Dedifferentiated amniotic fluid mesenchymal stem cell (primary cell): ENCODE results near the gene STAT4.

ENCODE experiments used
- DNase-seq: peaks from one replicate; pipeline ENCODE4 v3.0.0-alpha.2; 2016; ENCODE audit errors: extremely low spot score

Gene STAT4

DNA sequence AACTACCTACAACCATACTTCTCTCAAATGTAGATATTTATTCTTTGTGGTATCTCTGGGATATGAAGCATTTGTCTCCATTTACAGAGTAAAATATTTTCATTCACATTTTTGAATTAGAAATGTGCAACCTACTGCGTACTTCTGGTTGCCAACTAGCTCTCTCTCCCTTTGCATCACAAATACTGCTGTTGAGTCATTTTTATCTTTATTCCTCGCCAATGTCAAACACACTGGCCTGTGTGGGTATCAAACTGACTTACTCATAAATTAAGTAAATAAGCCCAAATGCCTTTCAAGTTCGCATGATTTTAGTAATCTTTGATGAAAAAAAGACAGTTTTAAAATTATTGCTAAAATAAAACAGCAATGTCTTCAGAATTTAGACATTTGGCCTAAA, 67.3 kb downstream of the STAT4 start:
- DNase-seq: no peak

DNA sequence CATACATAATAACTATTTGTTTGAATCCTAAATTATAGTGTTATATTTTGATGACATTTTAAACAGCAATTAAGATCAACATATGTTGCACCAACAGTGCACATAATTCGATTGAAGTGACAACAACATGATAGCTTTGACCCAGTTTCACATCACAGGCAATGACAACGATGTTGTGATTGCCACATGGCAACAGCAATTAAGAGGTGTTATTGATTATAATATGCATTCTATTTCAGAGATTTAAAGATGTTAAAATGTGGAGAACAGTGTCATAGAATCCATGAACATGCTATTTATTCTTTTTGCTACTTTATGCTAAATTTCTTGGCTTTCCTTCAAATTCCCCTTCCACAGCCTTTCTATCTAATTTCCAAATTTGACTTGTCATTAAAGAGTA, 68.5 kb downstream of the STAT4 start:
- no peak for DNase-seq

DNA sequence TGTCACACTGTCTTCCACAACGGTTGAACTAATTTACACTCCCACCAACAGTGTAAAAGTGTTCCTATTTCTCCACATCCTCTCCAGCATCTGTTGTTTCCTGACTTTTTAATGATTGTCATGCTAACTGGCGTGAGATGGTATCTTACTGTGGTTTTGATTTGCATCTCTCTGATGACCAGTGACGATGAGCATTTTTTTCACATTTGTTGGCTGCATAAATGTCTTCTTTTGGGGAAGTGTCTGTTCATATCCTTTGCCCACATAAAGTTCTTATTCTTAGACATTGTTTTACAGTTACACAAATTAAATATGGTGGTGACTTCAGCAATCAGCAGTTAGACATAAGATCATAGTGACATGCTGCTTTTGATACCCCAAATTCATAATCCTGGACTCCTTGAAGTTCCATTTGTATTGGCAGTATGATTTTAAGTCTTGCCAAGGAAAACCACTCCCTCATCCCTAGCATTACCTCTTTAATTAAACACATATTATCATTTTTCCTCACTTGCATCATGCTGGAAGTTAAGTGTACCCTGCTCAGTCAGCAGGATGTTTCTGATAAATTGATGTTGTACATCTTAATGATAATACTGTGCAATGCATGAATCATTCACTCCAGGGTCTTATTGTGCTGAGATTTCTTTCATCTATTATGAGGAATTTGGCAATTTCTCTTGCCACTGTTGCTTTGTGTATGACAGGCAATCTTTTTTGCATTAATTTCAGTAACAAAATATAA, 69.2 kb downstream of the STAT4 start:
- DNase-seq: no peak

DNA sequence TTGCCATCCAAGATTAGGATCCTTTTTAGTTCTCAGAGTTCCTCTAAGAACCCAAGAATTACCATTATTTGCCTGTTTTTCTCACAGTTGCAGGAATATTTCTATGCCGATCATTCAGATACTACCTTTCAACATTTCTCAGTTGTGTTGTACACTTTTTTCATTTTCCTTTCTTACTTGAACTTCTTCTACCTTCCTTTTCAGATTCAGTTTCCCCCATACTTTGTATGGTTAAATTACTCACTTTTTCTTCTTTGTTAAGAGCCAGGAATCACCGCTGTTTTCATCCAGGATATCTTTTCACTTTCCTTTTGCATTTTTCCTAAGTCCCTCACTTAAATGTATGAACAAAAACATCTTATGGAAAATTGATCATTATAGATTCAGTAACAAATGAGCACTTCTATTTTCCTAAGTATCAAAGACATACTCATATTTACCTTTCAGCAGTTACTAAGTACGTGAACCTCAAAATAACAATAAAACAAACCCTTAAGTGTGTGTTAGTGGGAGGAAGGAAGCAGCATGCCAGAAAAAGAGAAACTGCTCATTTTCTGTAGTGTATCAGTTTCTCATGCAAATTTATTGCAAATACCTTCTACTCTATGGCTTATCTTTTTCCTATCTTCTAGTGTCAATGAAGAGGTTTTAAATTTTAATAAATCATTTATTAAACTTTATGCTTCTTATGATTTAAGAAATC, 72.5 kb downstream of the STAT4 start:
- DNase-seq: no peak

DNA sequence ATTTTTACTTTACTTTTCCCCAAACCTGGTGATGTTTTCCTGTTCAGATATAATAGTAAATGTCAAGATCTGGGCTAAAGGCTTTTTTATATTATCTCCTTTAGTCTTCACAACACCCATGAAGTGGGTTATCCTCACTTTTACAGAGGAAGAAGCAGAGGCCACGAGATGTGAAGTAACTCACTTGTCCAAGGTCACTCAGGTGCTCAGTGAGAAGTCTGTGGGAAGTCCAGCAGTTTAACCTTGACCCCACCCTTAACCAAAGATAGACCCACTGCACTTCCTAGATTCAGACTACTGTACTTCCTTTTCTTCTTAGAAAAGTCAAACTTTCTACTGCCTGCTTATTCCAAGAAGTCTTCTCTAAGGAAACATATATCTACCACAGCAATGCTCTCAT, 80.5 kb downstream of the STAT4 start:
- no peak for DNase-seq

DNA sequence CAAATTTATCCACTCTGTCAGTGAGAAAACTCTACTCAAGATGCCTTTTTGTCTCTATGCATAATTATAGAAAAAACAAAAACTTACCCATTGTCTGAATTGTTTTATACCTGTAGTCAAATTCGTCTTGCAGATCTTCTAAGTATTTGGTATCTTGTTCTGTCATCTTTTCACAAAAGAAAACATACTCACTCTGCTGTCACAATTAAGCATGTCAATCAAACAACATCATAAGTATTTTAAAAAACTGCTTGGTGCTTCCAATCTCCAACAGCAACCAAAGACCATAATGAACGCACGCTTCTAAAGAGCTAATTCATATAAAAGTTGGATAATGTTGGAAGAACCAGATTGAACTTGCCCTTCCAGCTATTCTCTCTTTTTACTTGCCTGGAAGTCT, 81.2 kb downstream of the STAT4 start:
- no peak for DNase-seq

DNA sequence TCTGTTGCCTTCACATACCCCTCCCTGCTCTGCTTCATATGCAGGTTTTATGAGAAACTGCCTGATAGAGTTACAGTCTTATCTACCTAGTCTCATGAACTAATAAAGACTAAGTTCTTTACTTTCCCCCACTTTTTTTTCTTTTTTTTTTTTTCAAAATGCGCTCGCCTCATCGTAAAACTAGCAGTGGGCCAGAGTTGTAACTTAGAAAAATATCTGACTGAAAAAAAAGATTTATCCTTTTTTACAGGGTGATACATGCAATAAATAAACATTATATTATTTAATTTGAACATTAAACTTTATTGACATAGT, 83.9 kb downstream of the STAT4 start:
- DNase-seq: no peak

DNA sequence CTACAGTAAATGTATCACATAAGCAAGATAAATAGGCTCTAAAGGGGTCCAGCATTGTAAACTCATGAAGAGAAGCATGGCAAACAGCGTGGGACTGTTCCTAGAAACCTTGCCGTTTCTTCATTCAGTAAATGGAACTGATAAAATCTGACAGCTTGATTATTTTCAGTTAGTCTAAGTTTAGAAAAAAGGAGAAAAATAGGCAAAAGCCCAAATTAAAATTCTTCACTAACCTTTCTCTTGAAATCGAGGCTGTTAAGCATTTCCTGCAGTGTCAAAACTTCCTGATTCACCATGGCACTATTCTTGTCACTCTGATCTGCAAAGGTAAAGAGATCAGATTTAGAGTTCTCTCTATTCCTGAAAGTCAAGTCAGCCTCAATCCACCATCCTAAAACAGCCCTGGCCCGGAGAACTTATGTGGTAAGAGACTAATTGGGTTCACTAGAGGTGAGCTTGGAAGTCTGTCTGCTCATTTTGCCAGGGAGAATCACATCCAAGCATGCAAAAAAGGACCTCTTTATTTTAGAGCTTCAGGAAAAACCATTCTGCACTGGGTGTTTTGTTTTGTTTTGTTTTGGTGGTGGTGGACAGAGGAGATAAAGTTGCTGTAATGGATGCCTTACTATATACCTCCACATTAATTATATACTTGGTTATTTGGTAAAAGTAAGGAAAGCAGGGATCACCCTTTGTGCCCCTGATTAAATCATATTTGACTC, 84.4 kb downstream of the STAT4 start:
- no peak for DNase-seq

DNA sequence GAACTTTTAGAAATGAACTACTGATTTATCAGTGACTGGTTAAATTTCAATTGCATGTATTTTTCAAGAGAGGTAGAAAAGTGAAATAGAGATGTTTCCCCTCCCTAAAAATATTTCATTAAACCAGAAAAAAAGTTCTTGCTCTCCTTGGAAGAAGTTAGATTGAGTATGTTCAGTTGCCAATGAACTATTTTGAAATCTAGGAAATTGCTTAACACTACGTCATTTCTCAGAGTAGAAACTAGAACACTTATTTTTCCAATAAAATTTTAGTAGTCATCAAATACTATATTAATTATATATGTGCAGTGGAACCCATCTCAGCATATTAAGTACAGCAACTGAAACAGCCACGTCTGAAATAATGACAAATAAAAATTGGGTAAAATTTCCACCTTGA, 85.0 kb downstream of the STAT4 start:
- no peak for DNase-seq

DNA sequence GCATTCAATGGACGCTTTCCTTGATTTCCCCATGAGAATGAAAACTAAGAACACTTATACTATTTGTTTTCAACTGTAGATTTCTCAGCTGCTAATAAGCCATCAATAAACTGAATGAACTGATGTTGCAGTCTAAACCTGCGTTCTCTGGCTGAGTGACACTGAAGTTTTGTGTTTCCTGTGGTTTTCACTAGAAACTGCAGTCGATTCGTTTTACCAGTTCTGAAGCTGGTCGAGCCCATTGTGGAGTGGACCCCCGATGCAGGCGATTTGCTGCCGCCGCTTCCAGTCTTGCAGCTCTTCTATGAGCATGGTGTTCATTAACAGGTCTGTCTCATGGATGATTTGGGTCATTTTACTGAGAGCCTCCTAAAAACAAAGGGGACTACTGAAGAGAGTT, 86.2 kb downstream of the STAT4 start:
- DNase-seq: no peak

DNA sequence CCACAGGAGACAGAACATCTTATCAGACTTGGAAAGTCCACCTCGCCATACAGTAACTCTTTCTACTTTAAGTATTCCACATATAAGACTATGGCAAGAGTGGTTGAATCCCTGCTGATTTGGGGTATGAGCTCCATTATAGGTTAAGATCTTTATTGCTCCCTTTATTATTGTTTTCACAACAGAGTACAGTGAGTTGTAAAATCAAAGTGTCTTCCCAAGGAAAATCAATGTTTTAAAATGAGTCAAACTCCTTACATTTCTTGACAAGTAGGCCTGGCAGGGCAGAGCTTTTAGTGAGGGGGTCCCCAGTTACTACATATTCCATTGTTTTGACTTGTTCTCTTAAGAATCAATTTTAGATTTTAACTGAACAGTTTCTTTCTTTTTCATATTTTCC, 87.2 kb downstream of the STAT4 start:
- no peak for DNase-seq

DNA sequence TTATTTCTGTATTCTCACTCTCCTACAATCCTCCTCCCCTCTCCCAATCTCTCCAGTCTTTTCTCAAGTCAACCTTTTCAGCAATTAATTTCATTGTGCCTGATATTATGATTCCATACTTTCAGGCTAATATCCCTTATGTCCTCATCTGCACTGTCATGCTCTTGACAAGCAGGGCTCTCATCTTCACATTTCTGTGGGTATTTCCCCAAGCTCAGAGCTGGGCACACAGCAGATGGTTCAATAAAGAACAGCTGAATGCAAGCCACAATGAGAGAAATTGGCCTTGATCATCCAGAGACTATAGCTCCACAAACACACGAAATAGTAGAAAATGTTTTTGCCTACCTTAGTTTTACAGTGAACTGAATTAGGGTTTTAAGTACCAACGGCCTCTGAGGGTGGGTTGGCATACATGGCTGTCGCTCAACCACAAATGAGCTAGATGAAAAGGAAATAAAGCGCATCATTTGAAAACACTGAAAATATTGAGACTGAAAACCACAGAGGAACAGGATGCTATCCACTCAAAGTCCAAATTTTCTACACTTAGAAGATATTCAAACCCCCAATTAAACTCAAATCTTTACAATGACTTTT, 89.3 kb downstream of the STAT4 start:
- DNase-seq: no peak

DNA sequence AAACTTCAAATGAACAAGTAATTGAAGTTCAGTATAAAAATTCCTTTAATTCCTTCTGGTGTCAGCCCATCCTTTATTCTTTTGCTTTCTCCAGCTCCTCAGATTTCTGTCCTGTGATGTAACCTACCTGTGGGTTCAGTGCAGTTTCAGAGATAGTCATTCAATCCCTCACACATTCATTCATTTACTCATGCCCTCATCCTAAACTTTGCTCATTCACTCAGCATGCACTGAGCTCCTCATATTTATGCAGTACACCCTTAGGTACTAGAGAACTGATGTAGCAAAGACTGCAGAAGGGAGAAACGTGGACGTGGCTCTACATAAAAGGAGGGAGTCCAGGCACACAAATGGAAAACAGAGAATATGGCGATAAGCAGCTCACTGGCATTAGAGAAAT, 91.5 kb downstream of the STAT4 start:
- DNase-seq: no peak

DNA sequence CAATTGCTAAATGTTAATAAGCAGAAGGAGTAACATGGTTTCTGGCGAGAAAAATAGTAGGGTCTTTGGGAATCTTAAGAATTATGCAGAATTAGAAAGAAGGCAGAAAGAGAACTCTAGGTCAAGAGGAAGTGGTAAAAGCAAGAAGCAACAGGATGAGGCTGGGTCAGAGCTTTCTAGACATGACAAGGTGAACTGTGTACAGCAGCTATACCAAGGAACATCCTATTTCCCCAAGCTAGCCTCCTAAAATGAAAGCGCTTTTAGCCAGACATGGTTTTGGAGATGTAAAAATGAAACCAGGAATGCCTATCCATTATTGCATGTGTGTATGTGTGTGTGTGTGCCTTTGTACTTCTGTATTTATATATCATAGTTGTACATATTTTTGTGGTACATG, 94.6 kb downstream of the STAT4 start:
- no peak for DNase-seq

DNA sequence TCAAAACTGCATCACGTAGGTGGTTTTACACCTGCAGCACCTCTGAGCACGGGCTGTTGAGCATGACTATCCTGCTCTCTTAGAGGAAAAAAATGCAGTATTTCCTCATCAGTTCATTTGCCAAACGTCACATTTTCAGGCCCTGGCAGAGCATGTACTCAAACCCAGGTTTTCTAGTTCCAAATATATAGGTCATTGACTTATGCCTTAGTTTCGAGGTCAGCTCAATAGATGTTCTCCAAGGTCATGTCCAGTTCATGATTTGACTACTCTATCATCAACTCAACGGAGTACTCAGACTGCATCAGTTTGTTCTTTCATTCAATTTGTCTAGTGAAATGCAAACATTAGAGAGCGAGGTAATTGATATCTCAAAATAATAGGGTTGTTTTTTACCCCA, 97.5 kb downstream of the STAT4 start:
- DNase-seq: no peak

DNA sequence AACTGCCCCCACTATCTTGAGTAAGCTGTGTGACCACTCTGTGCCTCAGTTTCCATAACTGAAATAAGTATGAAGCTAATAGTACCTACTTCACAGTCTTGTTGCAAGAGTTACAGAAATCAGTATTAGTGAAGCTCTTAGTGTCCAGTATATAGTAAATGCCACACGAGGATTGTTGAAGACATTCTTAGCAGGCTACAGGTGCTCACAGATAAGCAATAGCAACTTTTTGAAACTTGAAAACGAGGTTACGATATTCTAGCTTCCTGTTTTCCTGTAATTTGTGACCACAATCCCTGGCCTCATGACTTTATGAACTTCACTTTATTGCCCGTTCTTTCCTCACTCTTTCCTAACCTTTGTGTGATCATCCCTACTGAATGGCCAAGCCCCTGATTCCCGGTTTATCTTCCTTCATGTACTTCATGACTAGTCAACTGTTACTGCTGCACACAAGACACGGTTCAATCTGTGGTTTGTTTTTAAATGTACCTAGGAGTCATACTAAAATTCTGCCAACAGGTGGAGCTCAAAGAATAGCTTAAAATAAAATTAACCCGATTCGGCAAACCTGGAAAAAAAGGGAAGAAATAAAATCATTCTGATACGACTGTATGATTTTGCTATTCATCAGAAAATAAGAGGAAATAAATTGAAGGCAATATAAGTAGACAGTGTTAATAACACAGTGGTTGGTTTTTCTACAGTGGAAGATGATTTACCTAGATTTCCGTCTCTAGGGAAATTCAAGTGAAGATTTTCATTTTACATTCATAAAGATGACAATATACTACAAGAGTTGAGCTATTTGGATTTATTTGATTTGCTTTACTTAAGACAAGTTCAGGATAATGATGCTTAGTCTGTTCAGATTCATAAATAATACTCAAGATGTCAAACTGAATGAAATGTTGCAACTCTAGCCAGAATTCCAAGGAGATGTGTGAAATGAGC, 98.7 kb downstream of the STAT4 start:
- DNase-seq: peak; percentile 81

DNA sequence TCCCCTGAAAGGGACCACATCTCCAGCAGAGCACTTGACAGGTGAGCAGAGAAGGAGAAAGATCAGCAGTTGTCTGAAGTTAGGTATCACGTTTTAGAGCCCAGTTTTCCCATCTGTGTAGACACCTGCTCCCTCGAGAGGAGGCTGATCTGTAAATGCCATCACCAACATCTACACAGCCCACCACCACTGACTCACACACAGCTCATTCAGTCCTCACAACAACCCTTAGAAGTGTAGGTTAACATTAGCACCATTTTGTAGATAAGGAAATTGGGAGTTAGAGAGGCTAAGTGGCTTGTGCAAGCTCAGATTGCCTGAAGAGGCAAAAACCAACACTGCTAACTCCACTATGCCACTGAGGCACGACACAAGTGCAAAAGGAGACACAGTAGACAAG, 99.6 kb downstream of the STAT4 start:
- no peak for DNase-seq

DNA sequence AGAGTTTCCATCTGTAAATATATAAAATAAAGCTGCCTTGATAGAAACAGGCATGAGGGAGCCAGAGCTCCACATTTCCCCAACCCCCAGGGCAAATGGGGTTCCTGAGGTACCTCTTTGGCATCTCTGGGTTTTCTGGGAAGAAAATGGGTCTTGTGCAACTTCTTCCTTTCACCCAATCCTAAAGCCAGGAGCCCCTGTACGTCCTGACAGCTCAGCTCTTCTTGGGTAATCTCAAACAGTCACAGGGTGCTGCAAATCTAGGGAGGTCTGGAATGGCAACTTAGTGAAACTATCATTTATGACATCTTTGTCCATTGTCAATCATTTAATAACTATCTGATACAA, 100.2 kb downstream of the STAT4 start:
- no peak for DNase-seq

DNA sequence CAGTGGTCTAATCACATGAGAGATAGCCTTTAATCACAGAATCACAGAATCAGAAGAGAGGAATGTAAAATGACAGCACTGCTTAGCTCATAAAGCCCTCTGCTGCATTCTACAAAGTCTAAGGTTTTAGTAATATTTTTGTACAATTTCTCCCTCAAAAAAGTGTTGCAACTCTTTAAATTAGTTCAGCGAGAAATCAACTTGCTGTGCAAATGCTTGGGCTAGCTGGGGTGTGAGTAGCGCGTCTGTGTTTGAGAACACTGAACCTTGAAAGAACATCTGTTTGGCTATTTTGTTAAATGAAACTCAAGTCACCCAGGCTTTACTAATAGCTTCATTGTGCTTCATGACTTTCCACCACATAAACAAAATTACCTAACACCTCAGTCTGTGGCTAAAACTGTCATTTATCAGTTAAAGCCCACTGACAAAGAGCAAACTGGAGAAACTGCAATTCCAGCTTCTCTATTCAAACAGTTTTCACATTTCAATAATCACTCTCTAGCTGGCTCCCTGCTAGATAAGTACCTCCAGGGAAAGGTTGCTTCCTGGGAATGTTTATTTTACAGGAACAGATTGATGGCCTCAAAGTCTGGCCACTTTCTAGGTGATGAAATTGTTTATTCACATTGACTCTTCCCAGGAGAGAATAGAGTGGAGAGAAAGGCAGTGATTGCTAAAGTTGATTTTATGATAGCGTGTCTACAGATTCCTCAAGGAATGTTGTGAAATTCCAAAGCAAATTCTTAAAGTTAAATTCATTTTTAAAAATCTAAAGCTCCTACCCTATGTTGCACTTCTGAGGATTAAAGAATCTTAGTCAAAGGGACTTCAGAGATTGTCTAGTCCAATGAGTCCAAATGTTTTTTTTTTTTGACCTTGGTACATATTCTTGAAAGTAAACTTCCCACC, 100.8 kb downstream of the STAT4 start:
- peak; percentile 55 for DNase-seq

DNA sequence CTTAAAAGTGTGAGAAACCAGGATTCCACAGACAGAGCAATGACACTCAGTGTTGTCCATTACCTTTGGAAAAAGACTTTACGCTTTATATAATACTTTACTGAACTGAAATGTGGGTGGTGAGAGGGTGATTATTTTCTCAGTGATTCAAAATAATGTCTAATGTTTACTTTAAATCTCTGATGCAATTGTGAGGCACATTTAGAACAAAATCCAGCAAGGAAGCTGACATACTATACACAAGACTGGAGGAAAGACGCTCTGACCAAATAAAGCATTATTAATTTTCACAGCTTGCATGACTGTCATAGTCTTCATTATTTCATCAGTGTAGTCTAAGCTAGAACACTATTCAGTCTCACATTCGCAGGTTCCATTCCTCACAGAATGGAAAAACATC, 102.7 kb downstream of the STAT4 start:
- DNase-seq: no peak

DNA sequence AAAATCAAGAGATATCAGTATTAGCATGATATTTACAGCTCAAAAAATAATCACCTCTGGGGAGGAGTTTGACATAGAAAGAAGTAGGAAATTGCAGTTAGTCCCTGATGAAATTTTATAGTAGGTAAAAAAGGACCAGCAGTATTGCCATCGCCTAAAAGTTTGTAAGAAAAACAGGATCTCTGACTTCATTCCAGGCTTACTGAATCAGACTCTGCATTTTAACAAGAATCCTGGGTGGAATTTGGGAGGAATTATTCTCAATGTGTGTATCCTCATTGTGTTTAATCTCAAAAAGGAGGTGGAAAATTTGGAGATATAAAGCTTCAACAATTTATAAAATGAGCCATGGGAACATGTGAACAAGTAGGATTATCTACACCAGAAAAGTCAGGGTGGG, 105.7 kb downstream of the STAT4 start:
- peak; percentile 28 for DNase-seq
